A549 (cell line): Measurements from ENCODE around the gene BRAP. TPM values are rescaled to one million over a fixed set of nuclear protein-coding genes. Genes with fewer than 3 reads are reported as not detected.

ENCODE experiments used
- ATAC-seq, 2 experiments: fragments of 200-7000 bp in 1 of 2; fragments of >200 bp in 1 of 2; cut with Nextera tagmentation in 1 of 2; cut with Tn5 transposase in 1 of 2; 3 replicates each; pipeline versions ENCODE4 v1.8.0 to v1.9.1; 2018 to 2020; ENCODE audit warnings: mild to moderate bottlenecking in 1 of 2, moderate library complexity in 1 of 2
- CTCF ChIA-PET: fragments of 300-600 bp; sonication (Branson Sonifier 250); formaldehyde crosslinking; extraction: SDS; loops from one replicate; lab custom pipeline; 2021; ENCODE audit warnings: antibody characterized with exemption, inconsistent platforms; lab: Yijun Ruan, JAX
- POLR2A ChIA-PET: fragments of 350-600 bp; formaldehyde crosslinking; extraction: SDS; loops from one replicate; lab custom pipeline; 2021; ENCODE audit warnings: antibody characterized with exemption, inconsistent platforms; lab: Yijun Ruan, JAX
- DNase-seq, 2 experiments: peaks; one replicate each; pipeline versions ENCODE4 v3.0.0 to v3.0.0-alpha.2; 2011 to 2016; ENCODE audit warnings: low read depth in 1 of 2, low spot score in 1 of 2
- FAIRE-seq: peaks from 2 replicates; lab custom pipeline; 2011; peaks lifted over from hg19 to GRCh38; lab: Jason Lieb, UNC
- H3K27ac ChIP-seq, 2 experiments: fragments of >200 bp; sonication (Bioruptor Twin); formaldehyde crosslinking; 3 replicates each; pipeline ENCODE4 v1.5.1; 2016 to 2017
- H3K4me1 ChIP-seq: fragments of >200 bp; sonication (Bioruptor Twin); formaldehyde crosslinking; 3 replicates; pipeline ENCODE4 v1.6.1; 2016
- H3K4me2 ChIP-seq: fragments of >200 bp; sonication (Bioruptor Twin); formaldehyde crosslinking; 3 replicates; pipeline ENCODE4 v1.6.1; 2016
- H3K4me3 ChIP-seq: fragments of >200 bp; sonication (Bioruptor Twin); formaldehyde crosslinking; 3 replicates; pipeline ENCODE4 v1.5.1; 2016
- H3K9me3 ChIP-seq: fragments of >200 bp; sonication (Bioruptor Twin); formaldehyde crosslinking; 3 replicates; pipeline ENCODE4 v1.6.1; 2016
- ATOH8 ChIP-seq: fragments of 250-450 bp; sonication (Bioruptor Pico); IDR thresholded peaks from 2 replicates; pipeline ENCODE4 v1.5.0; 2020; ENCODE audit warnings: low read depth, mild to moderate bottlenecking, moderate library complexity
- BCL3 ChIP-seq: fragments of >200 bp; sonication (Bioruptor Twin); formaldehyde crosslinking; IDR thresholded peaks from 3 replicates; pipeline ENCODE4 v1.6.1; 2016
- BHLHE40 ChIP-seq: IDR thresholded peaks from 2 replicates; pipeline ENCODE4 v1.6.1; 2012; ENCODE audit warnings: low read depth, low read length, inconsistent platforms
- CEBPB ChIP-seq, 2 experiments: fragments of >200 bp in 1 of 2; sonication (Bioruptor Twin) in 1 of 2; formaldehyde crosslinking in 1 of 2; IDR thresholded peaks; 2 replicates each; pipeline ENCODE4 v1.6.1; 2012 to 2016
- CTCF ChIP-seq: fragments of >200 bp; sonication (Bioruptor Twin); formaldehyde crosslinking; IDR thresholded peaks from 3 replicates; pipeline ENCODE4 v1.5.1; 2016
- ESRRA ChIP-seq: fragments of 150-350 bp; IDR thresholded peaks from 2 replicates; pipeline ENCODE4 v1.6.1; 2014; ENCODE audit warnings: mild to moderate bottlenecking, low read length, borderline replicate concordance
- FOSB ChIP-seq: fragments of 250-450 bp; sonication (Bioruptor Pico); IDR thresholded peaks from 2 replicates; pipeline ENCODE4 v1.5.0; 2020; ENCODE audit warnings: mild to moderate bottlenecking, moderate library complexity
- FOSL2 ChIP-seq, 2 experiments: fragments of 450-650 bp in 1 of 2; fragments of >200 bp in 1 of 2; sonication (Bioruptor Twin) in 1 of 2; formaldehyde crosslinking; IDR thresholded peaks; 2 replicates each; pipeline versions ENCODE4 v1.5.0 to v1.6.1; 2016 to 2020; ENCODE audit warnings: mild to moderate bottlenecking in 1 of 2, moderate library complexity in 1 of 2
- FOXS1 ChIP-seq: fragments of 250-450 bp; sonication (Bioruptor Pico); IDR thresholded peaks from 2 replicates; pipeline ENCODE4 v1.5.0; 2020; ENCODE audit warnings: mild to moderate bottlenecking, moderate library complexity
- HES2 ChIP-seq: fragments of >200 bp; sonication (Bioruptor Twin); formaldehyde crosslinking; IDR thresholded peaks from 2 replicates; pipeline ENCODE4 v1.6.1; 2016
- HMGXB4 ChIP-seq: fragments of 250-450 bp; sonication (Bioruptor Pico); IDR thresholded peaks from 2 replicates; pipeline ENCODE4 v1.5.0; 2021; ENCODE audit warnings: mild to moderate bottlenecking, moderate library complexity, borderline replicate concordance
- HOXA7 ChIP-seq: fragments of 250-450 bp; sonication (Bioruptor Pico); IDR thresholded peaks from 2 replicates; pipeline ENCODE4 v1.5.0; 2020; ENCODE audit warnings: mild to moderate bottlenecking, moderate library complexity
- HOXB13 ChIP-seq: fragments of 250-450 bp; sonication (Bioruptor Pico); IDR thresholded peaks from 2 replicates; pipeline ENCODE4 v1.5.0; 2020; ENCODE audit warnings: low read depth, mild to moderate bottlenecking, moderate library complexity
- HOXB5 ChIP-seq: fragments of 250-450 bp; sonication (Bioruptor Pico); IDR thresholded peaks from 2 replicates; pipeline ENCODE4 v1.5.0; 2020; ENCODE audit warnings: mild to moderate bottlenecking, moderate library complexity
- JUNB ChIP-seq: fragments of >200 bp; sonication (Bioruptor Twin); formaldehyde crosslinking; IDR thresholded peaks from 2 replicates; pipeline ENCODE4 v1.6.1; 2016
- KDM1A ChIP-seq: fragments of 200-600 bp; sonication (generic); IDR thresholded peaks from 2 replicates; pipeline ENCODE4 v1.6.1; 2016; ENCODE audit warnings: low read depth, mild to moderate bottlenecking
- KDM5A ChIP-seq: fragments of 200-600 bp; sonication (generic); IDR thresholded peaks from 2 replicates; pipeline ENCODE4 v1.6.1; 2016; ENCODE audit warnings: antibody characterized with exemption, mild to moderate bottlenecking
- PBX3 ChIP-seq: IDR thresholded peaks from 2 replicates; pipeline ENCODE4 v1.6.1; 2012
- PHF8 ChIP-seq: fragments of 200-600 bp; sonication (generic); IDR thresholded peaks from 2 replicates; pipeline ENCODE4 v1.6.1; 2016; ENCODE audit warnings: low read depth, mild to moderate bottlenecking, antibody characterized with exemption, moderate library complexity, borderline replicate concordance
- RAD21 ChIP-seq, 2 experiments: fragments of >200 bp in 1 of 2; sonication (Bioruptor Twin) in 1 of 2; formaldehyde crosslinking in 1 of 2; IDR thresholded peaks in 1 of 2; conservative IDR thresholded peaks in 1 of 2; 2 replicates in 1 of 2; 3 replicates in 1 of 2; pipeline ENCODE4 v1.6.1; 2012 to 2018; ENCODE audit warnings: inconsistent platforms in 1 of 2
- RCOR1 ChIP-seq: fragments of 150-350 bp; IDR thresholded peaks from 2 replicates; pipeline ENCODE4 v1.6.1; 2014; ENCODE audit warnings: antibody characterized with exemption, low read length, low read depth
- REST ChIP-seq: fragments of 200-600 bp; sonication (generic); IDR thresholded peaks from 2 replicates; pipeline ENCODE4 v1.6.1; 2016; ENCODE audit warnings: antibody characterized with exemption, mild to moderate bottlenecking, moderate library complexity
- RNF2 ChIP-seq: fragments of 200-600 bp; sonication (generic); IDR thresholded peaks from 2 replicates; pipeline ENCODE4 v1.6.1; 2016; ENCODE audit warnings: low read depth, mild to moderate bottlenecking, antibody characterized with exemption, moderate library complexity, borderline replicate concordance
- SREBF2 ChIP-seq: fragments of 450-650 bp; IDR thresholded peaks from 2 replicates; pipeline ENCODE4 v1.6.1; 2014; ENCODE audit warnings: mild to moderate bottlenecking, moderate library complexity
- TP53 ChIP-seq: fragments of 250-450 bp; sonication (Bioruptor Pico); IDR thresholded peaks from 2 replicates; pipeline ENCODE4 v1.5.0; 2021; ENCODE audit warnings: mild to moderate bottlenecking, moderate library complexity
- ZFP36 ChIP-seq: fragments of 450-650 bp; IDR thresholded peaks from 2 replicates; pipeline ENCODE4 v1.6.1; 2014; ENCODE audit warnings: borderline replicate concordance; ENCODE audit not compliant: partially characterized antibody
- WGBS: methylation state at CpG from one replicate; pipeline ENCODE4 v1.1.6; 2017; ENCODE audit errors: missing lambda C conversion rate; 5-methylcytosine and 5-hydroxymethylcytosine counted together
- polyA minus RNA-seq: library from RNA; depleted of rRNA, polyadenylated mRNA; stranded (reverse); fragments of >200 nt; gene quantifications from 2 replicates; pipeline ENCODE4 v1.2.3, GENCODE V29; 2011; rRNA and poly(A)+ RNA removed
- polyA plus RNA-seq, 4 experiments: library from polyadenylated mRNA; depleted of rRNA in 3 of 4; stranded (reverse); fragments of >200 nt; fragmentation: RNase III in 1 of 4; extraction: RNeasy Plus Mini Kit Qiagen cat#74134 plus additional on column Dnase treatment in 1 of 4; gene quantifications; 2 replicates in 3 of 4; 3 replicates in 1 of 4; pipeline ENCODE4 v1.2.3, GENCODE V29; 2011 to 2017

BRAP gene
- polyA plus RNA-seq (2011; rRNA removed), result 25.2 and 29.7 TPM in 2 replicates
- 10.6 and 12.1 TPM in 2 replicates for polyA plus RNA-seq (2012; cell fraction: cytosol; rRNA removed)
- 6.5 and 9.2 TPM in 2 replicates for polyA plus RNA-seq (2012; cell fraction: nucleus; rRNA removed)
- 12.8 to 13.0 TPM (median 13.0 TPM) in 3 replicates for polyA plus RNA-seq (2017; fragmentation: RNase III; extraction: RNeasy Plus Mini Kit Qiagen cat#74134 plus additional on column Dnase treatment)
- 28.6 and 30.5 TPM in 2 replicates for polyA minus RNA-seq

- CTCF ChIA-PET, result interaction anchor here (0.6 to 5.7 kb wide), 7 partner anchors 12 to 287 kb away, joined by 3 to 30 read pairs (median 3); no protein-coding TSS in a partner anchor
- ATAC-seq (peak; percentile 93 to 96), DNase-seq (peak; percentile 96 to 97), FAIRE-seq (peak; percentile 32)
- POLR2A ChIA-PET, result interaction anchor here (0.6 to 1.5 kb wide), 16 partner anchors 10 to 282 kb away, joined by 3 to 14 read pairs (median 3); no protein-coding TSS in a partner anchor
- peak within 1 kb of the TSS; percentile 99 for H3K4me2 ChIP-seq
- H3K27ac ChIP-seq, result peak within 1 kb of the TSS; percentile 85 to 90
- 2% methylated on average over 41 of the region's 63 CpGs for WGBS
- H3K4me3 ChIP-seq, result peak within 1 kb of the TSS; percentile 89
- H3K9me3 ChIP-seq, result no peaks in the 10 kb centered on the region
- peaks cover 21% of the 10 kb centered on the region for H3K4me1 ChIP-seq
- TF ChIP-seq KDM5A (peak; percentile 47; the same call in 1 of the 2 replicates), JUNB (no peak), BCL3 (peak; percentile 86; the same call in 2 of the 3 replicates), RCOR1 (0 out of 2 replicates have a peak, but pooled peaks have one; percentile 48), FOXS1 (CRISPR knock-in tag) (no peak), PBX3 (no peak), CEBPB (IDR thresholded peaks at IDR 0.05) (no peak), PHF8 (peak; percentile 56), RNF2 (no peak), CTCF (no peak), ZFP36 (no peak), KDM1A (peak; percentile 96), ATOH8 (CRISPR knock-in tag) (no peak), HOXA7 (no peak), TP53 (CRISPR knock-in tag) (no peak), FOSB (CRISPR knock-in tag) (peak; percentile 87; the same call in 1 of the 2 replicates), HOXB13 (CRISPR knock-in tag) (no peak), HES2 (no peak), REST (no peak), SREBF2 (no peak), ESRRA (0 out of 2 replicates have a peak, but pooled peaks have one; percentile 12), RAD21 (conservative IDR thresholded peaks at IDR 0.05 in 1 of 2, IDR thresholded peaks at IDR 0.05 in 1 of 2) (no peak), BHLHE40 (no peak), FOSL2 (IDR thresholded peaks at IDR 0.05) (no peak), FOSL2 (CRISPR knock-in tag; IDR thresholded peaks at IDR 0.05) (no peak), HOXB5 (CRISPR knock-in tag) (no peak; the same call in 1 of the 2 replicates), HMGXB4 (no peak)
Measured at GRCh38 chr12:111685811-111686573, at the start of gene BRAP, which contains the start of gene ACAD10. Gene BRAP (minus strand): TSS chr12:111685956. CDS start chr12:111685792, 164 bp downstream. Gene ACAD10 (plus strand): TSS chr12:111686053. CDS start chr12:111692710, 6,657 bp downstream.
